HG03432 (cell line): ENCODE data around the gene MVB12B.

Experiments used
- ATAC-seq: cut with Tn5 transposase; IDR thresholded peaks from one replicate; pipeline ENCODE4 v1.9.1; 2021; ENCODE audit warnings: mild to moderate bottlenecking, moderate library complexity; ENCODE audit not compliant: unreplicated experiment

Gene MVB12B

GRCh38 chr9:126448865-126449577, 122.4 kb downstream of the MVB12B start:
- no peak for ATAC-seq

- ATAC-seq, result no peak
Measured at GRCh38 chr9:126449725-126450667, 123.4 kb downstream of the MVB12B start.

- ATAC-seq, result no peak
Measured at GRCh38 chr9:126450668-126451205, 124.1 kb downstream of the MVB12B start.

- no peak for ATAC-seq
Measured at GRCh38 chr9:126451316-126451885, 124.8 kb downstream of the MVB12B start.

GRCh38 chr9:126452106-126452505, 125.5 kb downstream of the MVB12B start:
- ATAC-seq, result no peak

- no peak for ATAC-seq
Measured at GRCh38 chr9:126453156-126453963, 126.7 kb downstream of the MVB12B start.

- no peak for ATAC-seq
Measured at GRCh38 chr9:126454215-126454614, 127.6 kb downstream of the MVB12B start.

GRCh38 chr9:126454795-126455194, 128.2 kb downstream of the MVB12B start:
- no peak for ATAC-seq

GRCh38 chr9:126456441-126457174, 130.0 kb downstream of the MVB12B start:
- ATAC-seq, result no peak

GRCh38 chr9:126457175-126457547, 130.5 kb downstream of the MVB12B start:
- ATAC-seq, result no peak

GRCh38 chr9:126457890-126458289, 131.3 kb downstream of the MVB12B start:
- no peak for ATAC-seq

GRCh38 chr9:126459126-126459525, 132.5 kb downstream of the MVB12B start:
- ATAC-seq, result no peak

GRCh38 chr9:126459546-126459945, 132.9 kb downstream of the MVB12B start:
- ATAC-seq, result no peak

GRCh38 chr9:126459965-126460843, 133.6 kb downstream of the MVB12B start:
- ATAC-seq, result no peak

GRCh38 chr9:126461029-126461428, 134.4 kb downstream of the MVB12B start:
- no peak for ATAC-seq

GRCh38 chr9:126461608-126462007, 135.0 kb downstream of the MVB12B start:
- ATAC-seq, result no peak

- ATAC-seq, result no peak
Measured at GRCh38 chr9:126462617-126463016, 136.0 kb downstream of the MVB12B start.

GRCh38 chr9:126463426-126463825, 136.8 kb downstream of the MVB12B start:
- no peak for ATAC-seq
